NCI-H460 (cell line): Measurements from ENCODE around the gene TBR1. TPM values are rescaled to one million over a fixed set of nuclear protein-coding genes. Genes with fewer than 3 reads are reported as not detected.

ENCODE experiments used
- DNase-seq: peaks from one replicate; pipeline ENCODE4 v3.0.0-alpha.2; 2016; ENCODE audit warnings: low read depth; ENCODE audit errors: extremely low read depth
- polyA plus RNA-seq: library from polyadenylated mRNA; depleted of rRNA; stranded (reverse); fragments of >200 nt; gene quantifications from 2 replicates; pipeline ENCODE4 v1.2.3, GENCODE V29; 2014; cell fraction: nucleus; rRNA removed
- total RNA-seq: library from RNA; depleted of rRNA; stranded (reverse); fragments of >200 nt; shearing (Covaris generic); gene quantifications from 2 replicates; pipeline ENCODE4 v1.2.3, GENCODE V29; 2014; rRNA removed

TBR1 gene
- total RNA-seq: 0.05 TPM in 1 of 2 replicates, not detected in the other
- not detected in 2 replicates for polyA plus RNA-seq

GRCh38 chr2:161415987-161416707, at the start of gene TBR1:
TSS of gene TBR1 (plus strand) at chr2:161416297. CDS start at chr2:161416411, 114 bp downstream.
- no peak for DNase-seq

GRCh38 chr2:161367675-161368074, 48.4 kb upstream of the TBR1 start:
- DNase-seq: no peak

DNA sequence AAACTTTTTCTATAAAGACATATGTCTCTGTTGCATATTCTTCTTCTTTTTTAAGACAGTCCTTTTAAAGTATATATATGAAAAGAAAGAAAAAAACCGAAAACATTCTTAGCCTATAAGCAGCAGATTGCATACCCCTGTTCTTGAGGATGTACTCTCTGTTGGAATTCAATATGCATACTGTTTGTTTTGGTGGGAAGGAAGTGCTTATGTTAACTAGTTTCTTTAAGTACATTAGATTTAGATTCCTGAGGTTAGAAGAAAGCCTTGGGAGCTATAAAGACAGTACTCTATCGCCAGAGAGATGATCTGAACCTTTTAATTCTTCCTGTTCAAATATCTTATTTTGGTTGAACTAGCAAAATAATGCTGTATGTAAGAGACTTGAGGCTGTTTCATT, 46.8 kb upstream of the TBR1 start:
- no peak for DNase-seq

GRCh38 chr2:161370981-161371380, 45.1 kb upstream of the TBR1 start:
- DNase-seq: no peak

GRCh38 chr2:161371869-161372268, 44.2 kb upstream of the TBR1 start:
- DNase-seq: no peak

- DNase-seq: peak; percentile 40
Measured at GRCh38 chr2:161373942-161374341, 42.2 kb upstream of the TBR1 start.

DNA sequence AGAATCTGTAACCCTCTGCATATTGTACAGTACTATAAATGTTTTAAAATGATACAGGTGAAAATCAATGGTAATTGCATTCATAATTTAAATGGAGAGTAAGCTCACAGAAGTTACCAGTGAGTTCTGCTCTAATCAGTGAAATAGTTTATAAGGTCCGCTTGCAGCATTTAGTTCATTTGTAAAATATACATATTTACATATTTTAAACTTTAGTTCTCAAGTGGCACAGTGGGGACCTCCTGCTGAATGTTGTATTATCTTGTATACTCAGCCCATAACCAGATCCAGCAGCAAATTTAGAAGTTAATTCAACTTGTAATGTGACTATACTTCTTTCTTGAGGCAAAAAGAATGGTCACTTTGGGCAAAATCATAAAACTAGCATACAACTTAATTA, 41.7 kb upstream of the TBR1 start:
- no peak for DNase-seq

DNA sequence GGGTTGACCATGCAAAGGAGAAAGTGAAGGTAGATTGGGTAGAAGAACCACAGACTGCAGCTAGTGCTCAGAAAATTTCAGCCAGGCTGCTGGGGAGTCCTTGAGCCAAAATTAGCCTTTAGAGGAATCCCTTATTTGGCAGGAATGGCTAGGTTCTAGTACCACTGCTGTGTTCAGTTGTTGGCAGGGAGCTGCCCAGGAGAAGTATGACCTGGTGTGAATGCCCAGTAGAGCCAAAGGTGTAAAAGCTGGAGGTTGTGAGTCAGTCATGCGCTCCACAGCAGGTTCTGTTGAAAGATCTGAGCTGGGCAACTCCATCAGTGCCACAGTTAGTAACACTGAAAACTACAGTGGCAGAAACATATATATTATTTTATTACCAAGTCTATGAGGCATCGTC, 36.4 kb upstream of the TBR1 start:
- no peak for DNase-seq

- no peak for DNase-seq
Measured at GRCh38 chr2:161381546-161381945, 34.6 kb upstream of the TBR1 start.

- DNase-seq: peak; percentile 43
Measured at GRCh38 chr2:161382747-161383146, 33.4 kb upstream of the TBR1 start.

DNA sequence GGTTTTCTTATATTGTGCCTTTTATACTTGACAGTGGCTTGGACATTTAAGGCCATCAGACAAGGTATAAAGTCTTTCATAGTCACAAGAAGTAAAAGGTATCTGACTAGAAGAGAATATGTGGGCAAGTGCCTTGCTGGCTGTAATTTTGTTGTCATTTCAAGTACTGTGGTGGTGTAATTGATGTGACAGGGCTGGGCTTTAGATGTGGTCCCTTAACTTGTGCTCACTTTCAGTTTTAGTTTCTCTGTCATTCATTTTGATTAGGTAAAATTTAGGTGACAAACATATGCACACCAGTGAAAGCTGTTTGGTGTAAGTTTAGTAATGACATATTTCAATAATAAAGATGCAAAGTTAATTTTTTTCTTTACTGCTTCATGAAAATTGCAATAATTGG, 31.2 kb upstream of the TBR1 start:
- DNase-seq: no peak

DNA sequence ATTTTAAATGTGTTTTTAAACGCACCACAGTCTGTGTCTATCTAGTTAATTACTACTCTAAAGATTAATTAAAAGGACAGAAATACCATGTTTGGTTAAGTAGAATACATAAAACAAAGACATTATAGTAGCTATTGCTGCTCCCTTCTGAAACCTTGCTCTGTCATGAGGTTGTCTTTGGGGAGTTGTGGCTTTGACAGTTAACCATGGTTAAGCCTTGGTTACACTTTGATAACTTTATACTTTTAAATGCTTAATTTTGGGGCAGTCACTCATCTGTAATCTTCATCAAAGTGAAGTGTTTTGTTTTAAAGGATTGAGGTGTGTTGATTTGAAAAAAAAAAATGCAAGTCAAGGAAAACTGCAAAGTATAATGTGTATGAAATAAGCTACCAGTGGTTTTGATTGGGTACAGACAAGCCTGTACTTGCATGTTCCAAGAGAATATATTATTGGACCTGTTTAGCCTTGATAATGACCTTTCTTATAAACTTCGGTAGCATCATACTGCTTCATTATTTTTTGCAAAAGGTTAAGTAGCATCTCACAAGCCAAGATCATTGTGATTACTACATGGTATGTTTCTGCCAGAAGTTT, 29.8 kb upstream of the TBR1 start:
- DNase-seq: no peak

DNA sequence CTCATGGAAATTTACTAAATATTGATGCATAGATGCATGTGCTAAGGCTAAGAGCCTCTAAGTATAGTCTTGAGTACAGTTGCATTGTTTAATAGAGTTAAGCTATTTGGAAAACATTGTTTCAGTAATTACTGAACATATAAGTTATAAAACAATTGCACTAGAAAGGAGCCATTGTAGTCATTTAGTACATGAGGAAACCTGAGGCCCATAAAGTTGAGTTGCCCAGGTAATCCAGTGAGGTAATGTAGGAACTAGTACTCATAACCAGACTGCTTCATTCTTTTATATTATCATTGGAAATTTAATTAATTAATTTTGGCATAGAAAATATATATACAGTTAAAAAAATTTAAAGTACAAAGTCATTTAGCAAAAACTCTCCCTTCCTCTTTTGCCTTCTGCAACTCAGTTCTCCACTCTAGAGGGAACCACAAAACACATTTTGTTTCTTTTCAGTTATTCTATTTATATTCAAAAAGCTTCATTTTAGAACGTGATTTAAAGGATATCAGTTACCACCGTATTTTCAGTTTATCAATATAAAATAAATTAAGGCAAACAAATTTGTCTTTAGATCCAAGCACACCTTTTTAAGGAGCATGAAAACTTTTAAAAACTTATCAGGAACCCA, 27.8 kb upstream of the TBR1 start:
- no peak for DNase-seq

DNA sequence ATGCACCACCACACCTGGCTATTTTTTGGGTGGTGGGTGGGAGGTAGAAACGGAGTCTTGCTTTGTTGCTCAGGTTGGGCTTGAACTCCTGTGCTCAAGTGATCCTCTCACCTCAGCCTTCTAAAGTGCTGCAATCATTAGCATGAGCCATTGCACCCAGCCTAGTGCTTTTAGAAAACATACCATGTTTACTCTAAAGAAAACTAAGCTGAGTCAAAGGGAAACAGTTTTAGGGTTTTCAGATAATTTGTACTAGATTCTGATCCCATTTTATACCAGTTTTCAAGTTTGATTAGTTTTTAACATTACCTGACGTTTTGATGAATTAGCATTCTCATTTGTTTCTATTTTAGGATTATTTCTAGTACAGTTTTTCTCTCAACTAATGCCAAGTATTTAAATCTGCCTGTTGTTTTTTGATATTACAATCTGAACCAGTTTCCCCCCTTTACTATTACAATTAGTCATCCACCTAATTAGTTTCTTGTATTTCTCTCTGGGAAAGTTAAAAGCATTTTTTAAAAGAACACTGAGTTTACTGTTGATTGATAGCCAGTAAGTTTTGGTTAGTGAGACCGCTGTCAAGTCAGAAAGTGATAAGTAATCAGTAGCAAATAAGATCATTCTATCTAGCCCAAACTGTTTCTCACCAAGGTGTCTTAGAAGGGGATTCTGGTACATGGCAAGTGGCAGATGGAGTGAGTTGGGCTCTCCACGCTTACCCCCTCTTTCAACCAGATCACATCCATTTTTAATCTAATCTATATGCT, 24.2 kb upstream of the TBR1 start:
- no peak for DNase-seq

GRCh38 chr2:161400076-161400475, 16.0 kb upstream of the TBR1 start:
- DNase-seq: no peak

- no peak for DNase-seq
Measured at GRCh38 chr2:161402297-161402696, 13.8 kb upstream of the TBR1 start.

- DNase-seq: no peak
Measured at GRCh38 chr2:161406316-161406715, 9.8 kb upstream of the TBR1 start.

GRCh38 chr2:161407597-161407996, 8.5 kb upstream of the TBR1 start:
- no peak for DNase-seq

DNA sequence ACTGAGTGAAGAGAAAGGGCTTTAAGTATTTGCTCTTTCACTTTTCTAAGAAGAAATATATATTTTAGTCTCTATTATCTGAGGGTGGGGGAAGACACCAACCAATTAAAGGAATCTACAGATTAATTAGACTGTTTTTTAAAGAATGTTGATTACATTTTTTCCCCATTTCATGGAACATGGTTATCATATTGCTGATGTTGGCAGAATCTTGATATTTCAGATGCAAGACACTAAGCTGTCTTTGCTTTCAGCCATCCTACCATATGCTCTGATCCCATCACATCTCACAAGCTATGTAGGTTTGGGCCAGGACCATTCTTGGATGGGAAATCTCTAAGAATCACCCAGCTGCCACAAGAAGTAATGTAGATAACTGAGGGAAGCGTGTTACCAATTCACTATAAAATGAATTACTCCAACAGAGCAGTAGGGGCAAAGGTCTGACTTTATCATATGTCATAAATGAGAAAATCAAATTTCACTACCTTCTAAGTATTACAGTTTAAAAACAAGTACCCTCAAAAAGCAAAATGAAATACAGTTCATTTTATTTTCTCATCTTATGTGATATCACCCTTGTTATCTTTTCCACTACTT, 6.7 kb upstream of the TBR1 start:
- DNase-seq: no peak

DNA sequence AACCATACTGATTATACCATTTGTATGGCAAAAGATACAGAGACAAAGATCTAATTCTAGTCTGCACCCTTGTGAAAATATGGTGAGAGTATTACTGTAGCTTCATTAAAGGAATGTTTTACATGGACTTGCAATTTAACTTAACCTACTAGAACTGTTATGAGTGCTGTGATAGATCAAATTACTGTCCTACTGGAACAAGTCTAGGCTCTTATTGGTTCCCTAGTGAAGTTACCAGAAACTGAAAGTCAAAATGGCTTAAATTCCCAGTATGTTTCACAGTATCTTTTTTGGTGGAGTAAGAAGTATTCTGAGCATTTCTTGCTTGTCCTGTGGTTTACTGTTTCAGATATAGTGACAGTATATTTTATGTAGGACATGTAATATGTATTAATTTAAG, 3.8 kb upstream of the TBR1 start:
- DNase-seq: no peak
